SU-DHL-6 (cell line): Measurements from ENCODE around the gene FSIP1.

Source experiments
- CTCF ChIP-seq: fragments of 200-600 bp; sonication (generic); IDR thresholded peaks from one replicate; pipeline ENCODE4 v1.5.1; 2017; ENCODE audit warnings: antibody characterized with exemption, mild to moderate bottlenecking, low read length, moderate library complexity; ENCODE audit not compliant: insufficient read depth, poor library complexity, severe bottlenecking
- EZH2phosphoT487 ChIP-seq: fragments of 200-600 bp; sonication (generic), shearing (Covaris generic); conservative IDR thresholded peaks from 2 replicates; pipeline ENCODE4 v1.6.1; 2018; ENCODE audit warnings: mild to moderate bottlenecking, antibody characterized with exemption, low read length, moderate library complexity, mixed read lengths

GRCh38 chr15:39657668-39658067 lies 125.0 kb downstream of the FSIP1 start:
- TF ChIP-seq CTCF (no peak), EZH2phosphoT487 (no peak)
